HL-60 (cell line): ENCODE data around the gene ERRFI1.

Experiments used
- CTCF ChIP-seq: IDR thresholded peaks from one replicate; pipeline ENCODE4 v1.5.1; 2011; ENCODE audit warnings: low read length, control low read depth, inconsistent platforms; ENCODE audit not compliant: insufficient read depth
- GABPA ChIP-seq: IDR thresholded peaks from 2 replicates; pipeline ENCODE4 v1.6.1; 2012; ENCODE audit warnings: low read depth
- POLR2AphosphoS5 ChIP-seq: IDR thresholded peaks from 2 replicates; pipeline ENCODE4 v1.6.1; 2012; ENCODE audit warnings: low read depth
- REST ChIP-seq: IDR thresholded peaks from 2 replicates; pipeline ENCODE4 v1.6.1; 2012; ENCODE audit warnings: low read depth; ENCODE audit not compliant: insufficient replicate concordance
- SPI1 ChIP-seq: IDR thresholded peaks from 2 replicates; pipeline ENCODE4 v1.6.1; 2012; ENCODE audit warnings: low read depth, mild to moderate bottlenecking, borderline replicate concordance

GRCh38 chr1:8043621-8044020, 17.5 kb upstream of the ERRFI1 start:
- TF ChIP-seq CTCF (no peak), POLR2AphosphoS5 (no peak), REST (no peak), GABPA (no peak), SPI1 (no peak)
